Muscle layer of duodenum (tissue), 2 donors: ENCODE measurements around the gene MRTO4.
A peak's percentile ranks its signal among the peaks of the same experiment; 100 is the strongest.
"Not testable (repeated sequence)": the region's sequence is repeated elsewhere in the genome, so short reads cannot be mapped to it uniquely, and the experiment has no call there.

Experiments
- H3K27ac ChIP-seq: one replicate; pipeline ENCODE4 v1.7.0; 2013; ENCODE audit warnings: mild to moderate bottlenecking, low read length
- H3K27me3 ChIP-seq: one replicate; pipeline ENCODE4 v1.7.0; 2013; ENCODE audit warnings: low read depth, mild to moderate bottlenecking, control low read depth, low read length
- H3K36me3 ChIP-seq, 2 donors: one replicate each; pipeline ENCODE4 v1.7.0; 2013; ENCODE audit warnings: low read length in 2 of 2, control low read depth in 1 of 2, mild to moderate bottlenecking in 1 of 2; ENCODE audit not compliant: insufficient read depth in 2 of 2, control insufficient read depth in 1 of 2
- H3K4me1 ChIP-seq, 2 donors: one replicate each; pipeline ENCODE4 v1.7.0; 2013; ENCODE audit warnings: low read length in 2 of 2, mild to moderate bottlenecking in 2 of 2, control low read depth in 1 of 2, moderate library complexity in 1 of 2; ENCODE audit not compliant: insufficient read depth in 2 of 2, control insufficient read depth in 1 of 2
- H3K4me3 ChIP-seq, 2 donors: one replicate each; pipeline ENCODE4 v1.7.0; 2013; ENCODE audit warnings: low read length in 2 of 2, low read depth in 1 of 2, mild to moderate bottlenecking in 1 of 2
- H3K9me3 ChIP-seq, 2 donors: one replicate each; pipeline ENCODE4 v1.7.0; 2013; ENCODE audit warnings: low read length in 2 of 2, control low read depth in 1 of 2, mild to moderate bottlenecking in 1 of 2; ENCODE audit not compliant: control insufficient read depth in 1 of 2
- donor health status: healthy.

MRTO4 gene

DNA sequence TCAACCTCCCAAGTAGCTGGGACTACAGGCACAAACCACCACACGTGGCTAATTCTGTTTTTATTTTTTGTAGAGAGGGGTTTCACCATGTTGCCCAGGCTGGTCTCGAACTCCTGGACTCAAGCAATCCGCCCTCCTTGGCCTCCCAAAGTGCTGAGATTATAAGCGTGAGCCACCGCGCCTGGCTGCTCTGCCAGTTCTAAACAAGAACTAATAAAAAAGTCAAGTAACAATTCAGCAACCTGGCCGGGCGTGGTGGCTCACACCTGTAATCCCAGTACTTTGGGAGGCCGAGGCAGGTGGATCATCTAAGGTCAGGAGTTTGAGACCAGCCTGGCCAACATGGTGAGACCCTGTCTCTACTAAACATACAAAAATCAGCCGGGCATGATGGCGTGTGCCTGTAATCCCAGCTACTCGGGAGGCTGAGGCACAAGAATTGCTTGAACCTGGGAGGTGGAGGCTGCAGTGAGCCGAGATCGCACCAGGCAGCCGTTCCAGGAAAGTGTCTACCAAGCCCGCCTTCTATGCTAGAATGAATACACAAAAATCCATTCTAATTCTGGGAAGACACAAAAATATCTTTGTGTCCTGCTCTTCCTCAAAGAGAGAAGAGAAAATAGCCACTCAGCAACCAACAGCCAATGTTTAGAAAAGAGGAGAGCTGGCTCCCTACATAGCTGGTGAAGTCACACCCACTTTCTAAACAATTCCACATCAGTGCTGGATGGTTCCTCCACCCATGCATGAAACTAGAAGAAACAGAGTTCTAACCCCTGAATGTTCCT lies 19.7 kb upstream of the MRTO4 start:
- H3K9me3 ChIP-seq, H3K4me3 ChIP-seq, H3K27me3 ChIP-seq: not testable (repeated sequence)
- peak overlapping the region; percentile 21 for H3K27ac ChIP-seq
- H3K36me3 ChIP-seq, result peaks cover 44 to 48% of the 10 kb centered on the region in 2 donors
- peaks cover 0 to 24% of the 10 kb centered on the region in 2 donors for H3K4me1 ChIP-seq

GRCh38 chr1:19232524-19232846 lies 19.1 kb upstream of the MRTO4 start:
- H3K4me1 ChIP-seq, result peaks cover 0 to 24% of the 10 kb centered on the region in 2 donors
- peaks cover 45 to 50% of the 10 kb centered on the region in 2 donors for H3K36me3 ChIP-seq

DNA sequence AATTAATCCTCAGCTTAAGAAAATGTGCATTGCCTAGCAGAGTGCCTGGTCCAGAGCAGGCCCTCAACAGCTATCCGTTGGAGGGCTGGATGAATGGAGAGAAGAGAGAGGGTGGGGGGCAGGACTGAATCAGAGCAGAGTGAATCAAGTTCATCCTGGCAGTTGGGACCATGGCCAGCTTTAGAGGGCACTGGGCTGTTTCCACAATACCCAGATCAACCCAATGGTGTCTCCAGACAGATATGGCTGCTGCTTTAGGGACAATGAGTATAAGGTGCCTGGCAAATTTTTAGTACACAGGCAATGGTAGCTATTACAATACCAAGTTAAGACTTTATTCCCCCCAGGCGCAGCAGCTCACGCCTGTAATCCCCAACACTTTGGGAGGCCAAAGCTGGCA lies 17.4 kb upstream of the MRTO4 start:
- peaks cover 61 to 67% of the 10 kb centered on the region in 2 donors for H3K36me3 ChIP-seq
- no peak overlapping the region for H3K27ac ChIP-seq
- H3K4me1 ChIP-seq, result peaks cover 0 to 24% of the 10 kb centered on the region in 2 donors
- H3K4me3 ChIP-seq, result no peak overlapping the region
- no peaks in the 10 kb centered on the region for H3K27me3 ChIP-seq
- H3K9me3 ChIP-seq, result no peaks in the 10 kb centered on the region

More at GRCh38 chr1:19232524-19232846, 19.1 kb upstream of the MRTO4 start:
- no peak overlapping the region for H3K4me3 ChIP-seq
- H3K27me3 ChIP-seq, result no peaks in the 10 kb centered on the region
- no peaks in the 10 kb centered on the region for H3K9me3 ChIP-seq
- H3K27ac ChIP-seq, result peak overlapping the region; percentile 21

- H3K4me3 ChIP-seq, result no peak overlapping the region
- H3K27ac ChIP-seq, result no peak overlapping the region
- peaks cover 0 to 3% of the 10 kb centered on the region in 2 donors for H3K4me1 ChIP-seq
- no peaks in the 10 kb centered on the region for H3K9me3 ChIP-seq
- H3K27me3 ChIP-seq, result no peaks in the 10 kb centered on the region
- H3K36me3 ChIP-seq, result peaks cover 73 to 85% of the 10 kb centered on the region in 2 donors
Observed at GRCh38 chr1:19239876-19240275, 11.7 kb upstream of the MRTO4 start.

DNA sequence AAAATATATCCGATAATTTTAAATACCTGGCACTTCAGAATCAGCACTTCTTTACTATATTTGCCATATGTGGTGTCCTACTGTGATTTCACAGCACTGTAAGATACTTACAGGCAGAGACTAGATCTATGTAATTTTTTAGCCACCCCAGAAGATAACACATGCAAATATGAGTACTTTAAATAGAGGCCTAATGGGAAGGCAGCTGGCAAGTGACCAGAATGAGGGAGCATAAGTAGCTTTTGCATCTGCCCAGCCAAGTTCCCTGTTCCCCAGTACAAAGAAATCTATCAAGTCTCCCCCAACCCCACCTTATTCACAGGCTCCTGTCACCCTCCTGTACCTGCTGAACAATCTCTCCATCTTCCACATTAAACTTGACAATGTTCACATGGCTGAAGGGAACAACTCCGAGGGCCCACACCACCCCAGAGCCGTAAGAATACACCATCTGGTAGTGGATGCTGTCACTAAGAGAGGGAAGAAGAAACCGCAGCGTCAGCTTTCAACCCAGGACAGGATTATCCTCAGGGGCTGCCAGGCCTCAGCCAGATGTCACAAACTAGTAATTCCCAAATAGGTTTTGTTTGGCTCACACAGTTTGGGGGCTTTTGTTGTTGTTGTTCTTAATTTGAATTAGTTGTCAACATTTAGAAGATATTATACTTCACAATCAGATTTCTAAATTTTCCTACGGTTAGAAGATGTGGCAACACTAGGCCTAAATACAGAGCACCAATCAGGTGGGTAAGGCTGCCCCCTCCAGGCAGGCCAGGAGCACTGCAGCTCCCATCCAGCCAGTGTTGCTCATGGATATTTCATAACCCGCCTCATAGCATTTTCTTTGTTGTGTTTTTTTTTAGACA lies 10.7 kb upstream of the MRTO4 start:
- Histone ChIP-seq H3K36me3 (peaks cover 71 to 82% of the 10 kb centered on the region in 2 donors), H3K4me1 (peaks cover 0 to 3% of the 10 kb centered on the region in 2 donors), H3K27ac (peak overlapping the region; percentile 47), H3K27me3 (no peaks in the 10 kb centered on the region), H3K4me3 (no peak overlapping the region), H3K9me3 (no peaks in the 10 kb centered on the region)

GRCh38 chr1:19250629-19251304 lies 838 bp upstream of the MRTO4 start:
- Histone ChIP-seq H3K36me3 (peaks cover 2 to 5% of the 10 kb centered on the region in 2 donors), H3K4me1 (peaks cover 15 to 35% of the 10 kb centered on the region in 2 donors), H3K9me3 (no peaks in the 10 kb centered on the region), H3K27me3 (no peaks in the 10 kb centered on the region), H3K4me3 (peak overlapping the region; percentile 98 to 99), H3K27ac (peak overlapping the region; percentile 84)

DNA sequence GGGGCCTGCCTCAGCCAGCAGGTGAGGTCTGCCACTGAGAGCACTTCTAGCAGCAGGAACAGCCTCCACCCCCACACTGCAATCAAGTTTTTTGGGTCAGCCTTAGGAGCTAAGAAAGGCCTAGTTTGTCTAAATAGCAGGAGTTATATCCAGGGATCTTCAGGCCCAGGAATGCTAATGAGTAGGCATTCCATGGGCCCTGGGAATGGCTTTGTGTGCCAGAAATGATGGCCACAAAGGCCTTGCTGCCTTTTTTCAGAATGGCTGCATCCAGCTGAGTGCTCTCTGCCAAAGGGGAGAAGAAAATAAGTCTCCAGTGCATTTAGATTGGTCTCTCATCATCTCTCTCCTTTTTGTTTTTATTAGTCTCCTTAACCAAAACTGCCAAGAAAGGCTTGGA lies 2.8 kb downstream of the MRTO4 start:
- Histone ChIP-seq H3K9me3 (no peaks in the 10 kb centered on the region), H3K4me1 (peaks cover 15 to 35% of the 10 kb centered on the region in 2 donors), H3K27ac (no peak overlapping the region), H3K4me3 (no peak overlapping the region), H3K36me3 (peaks cover 27 to 38% of the 10 kb centered on the region in 2 donors), H3K27me3 (no peaks in the 10 kb centered on the region)

DNA sequence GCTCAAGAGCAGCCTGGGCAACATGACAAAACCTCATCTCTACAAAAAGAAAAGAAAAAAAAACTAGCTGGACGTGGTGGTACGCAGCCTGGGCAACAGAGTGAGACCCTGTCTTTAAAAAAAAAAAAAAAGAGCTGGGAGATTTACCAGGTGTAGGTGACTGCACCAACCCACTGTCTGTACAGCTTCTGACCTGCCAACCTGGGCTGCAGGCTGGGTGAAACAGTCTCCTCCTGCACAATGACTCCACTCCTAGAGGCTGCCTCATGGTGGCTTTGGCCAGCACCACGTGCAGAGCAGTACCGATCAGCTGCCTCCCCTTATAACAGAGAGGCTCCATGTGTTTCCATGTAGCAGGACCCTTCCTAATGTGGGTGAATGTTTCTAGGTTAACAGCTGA lies 3.7 kb downstream of the MRTO4 start:
- Histone ChIP-seq H3K4me1 (peaks cover 13 to 28% of the 10 kb centered on the region in 2 donors), H3K27me3 (no peaks in the 10 kb centered on the region), H3K9me3 (no peaks in the 10 kb centered on the region), H3K36me3 (peaks cover 33 to 46% of the 10 kb centered on the region in 2 donors), H3K27ac (no peak overlapping the region), H3K4me3 (no peak overlapping the region)

DNA sequence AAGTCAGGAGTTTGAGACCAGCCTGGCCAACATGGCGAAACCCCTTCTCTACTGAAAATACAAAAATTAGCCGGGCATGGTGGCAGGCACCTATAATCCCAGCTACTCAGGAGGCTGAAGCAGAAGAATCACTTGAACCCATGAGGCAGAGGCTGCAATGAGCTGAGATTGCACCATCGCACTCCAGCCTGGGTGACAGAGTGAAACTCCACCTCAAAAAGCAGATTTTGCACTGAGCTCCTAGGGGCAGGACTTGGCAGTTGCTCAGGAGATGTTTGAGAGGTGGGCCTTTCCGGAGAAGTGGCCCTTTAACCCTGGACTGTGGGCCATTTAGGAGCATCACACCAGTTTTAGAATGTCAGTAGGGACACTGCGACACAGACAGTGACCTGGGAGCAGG lies 4.7 kb downstream of the MRTO4 start:
- H3K4me3 ChIP-seq, H3K9me3 ChIP-seq, H3K27me3 ChIP-seq, H3K27ac ChIP-seq: not testable (repeated sequence)
- H3K36me3 ChIP-seq, result peaks cover 33 to 54% of the 10 kb centered on the region in 2 donors
- H3K4me1 ChIP-seq, result peaks cover 7 to 20% of the 10 kb centered on the region in 2 donors

GRCh38 chr1:19257178-19257914 lies 5.7 kb downstream of the MRTO4 start:
- peaks cover 7 to 17% of the 10 kb centered on the region in 2 donors for H3K4me1 ChIP-seq

More at GRCh38 chr1:19257178-19257914, 5.7 kb downstream of the MRTO4 start:
- Histone ChIP-seq H3K27me3 (no peaks in the 10 kb centered on the region), H3K4me3 (no peak overlapping the region), H3K9me3 (no peaks in the 10 kb centered on the region), H3K27ac (no peak overlapping the region), H3K36me3 (peaks cover 33 to 54% of the 10 kb centered on the region in 2 donors)
